ENCODE measurements around the gene VMAC. TPM values are rescaled to one million over a fixed set of nuclear protein-coding genes. Genes with fewer than 3 reads are reported as not detected.

VMAC gene
- total RNA-seq, 8 experiments from 2014 or later: 1.8 to 5.2 (median 3.3) TPM

GRCh38 chr19:5903056-5903623, 1.5 kb upstream of the VMAC start:
- in situ Hi-C loops (cut with MboI; ENCODE audit: low pct_unique_long_range_greater_than_20kb in 2 of 9, low sequenced_read_pairs in 9 of 9, unreplicated experiment in 9 of 9): no loop called here
- no peak for ATAC-seq (replicated peaks in 6 of 8)
- Histone ChIP-seq H3K4me1 (replicated peaks in 1 of 2) (peaks cover 5 to 8% of the 10 kb centered on the region in 2 donors), H3K27ac (peak overlapping the region; percentile 92 to 97), H3K4me3 (peak overlapping the region; percentile 88 to 99 (median 89))
- 0 to 6% (median 0%) methylated on average over 1 to 5 of the region's 27 CpGs; no CpG with 5 or more reads in 5 of the 10 experiments for WGBS, 10 experiments

- 0 to 5% (median 1%) methylated on average over 4 to 19 of the region's 57 CpGs; no CpG with 5 or more reads in 5 of the 10 experiments for WGBS, 10 experiments
- Histone ChIP-seq H3K4me1 (replicated peaks in 1 of 2) (peaks cover 5 to 8% of the 10 kb centered on the region in 2 donors), H3K27ac (peak within 1 kb of the TSS; percentile 92 to 97), H3K4me3 (peak within 1 kb of the TSS; percentile 88 to 99 (median 89))
- peak; percentile 71 to 78 (median 76) for ATAC-seq (replicated peaks in 6 of 8)
- in situ Hi-C loops (cut with MboI; ENCODE audit: low pct_unique_long_range_greater_than_20kb in 2 of 9, low sequenced_read_pairs in 9 of 9, unreplicated experiment in 9 of 9): no loop called here
These were observed 884 bp upstream of the VMAC start, which contains the start of gene NDUFA11 for GRCh38 chr19:5903624-5904351. Gene NDUFA11, minus strand, starts transcription at chr19:5903790. Its CDS starts 82 bp downstream, at chr19:5903708.

GRCh38 chr19:5905114-5905778, 574 bp downstream of the VMAC start:
- in situ Hi-C loops (cut with MboI; ENCODE audit: low pct_unique_long_range_greater_than_20kb in 2 of 9, low sequenced_read_pairs in 9 of 9, unreplicated experiment in 9 of 9): no loop called here
- 5 to 90% (median 31%) methylated on average over 4 to 8 of the region's 31 CpGs; no CpG with 5 or more reads in 3 of the 10 experiments for WGBS, 10 experiments
- Histone ChIP-seq H3K4me3 (peak overlapping the region; percentile 88 to 99 (median 89)), H3K27ac (peak overlapping the region; percentile 71 to 76), H3K4me1 (replicated peaks in 1 of 2) (peaks cover 13 to 15% of the 10 kb centered on the region in 2 donors)
- no peak for ATAC-seq (replicated peaks in 6 of 8)

GRCh38 chr19:5907241-5907640, 2.6 kb downstream of the VMAC start:
- no peak for ATAC-seq (replicated peaks in 6 of 8)
- 11 to 100% (median 72%) methylated on average over 1 to 3 of the region's 5 CpGs; no CpG with 5 or more reads in 6 of the 10 experiments for WGBS, 10 experiments
- Histone ChIP-seq H3K27ac (no peak overlapping the region), H3K4me3 (no peak overlapping the region), H3K4me1 (replicated peaks in 1 of 2) (peaks cover 16 to 19% of the 10 kb centered on the region in 2 donors)
- in situ Hi-C loops (cut with MboI; ENCODE audit: low pct_unique_long_range_greater_than_20kb in 2 of 9, low sequenced_read_pairs in 9 of 9, unreplicated experiment in 9 of 9): no loop called here

DNA sequence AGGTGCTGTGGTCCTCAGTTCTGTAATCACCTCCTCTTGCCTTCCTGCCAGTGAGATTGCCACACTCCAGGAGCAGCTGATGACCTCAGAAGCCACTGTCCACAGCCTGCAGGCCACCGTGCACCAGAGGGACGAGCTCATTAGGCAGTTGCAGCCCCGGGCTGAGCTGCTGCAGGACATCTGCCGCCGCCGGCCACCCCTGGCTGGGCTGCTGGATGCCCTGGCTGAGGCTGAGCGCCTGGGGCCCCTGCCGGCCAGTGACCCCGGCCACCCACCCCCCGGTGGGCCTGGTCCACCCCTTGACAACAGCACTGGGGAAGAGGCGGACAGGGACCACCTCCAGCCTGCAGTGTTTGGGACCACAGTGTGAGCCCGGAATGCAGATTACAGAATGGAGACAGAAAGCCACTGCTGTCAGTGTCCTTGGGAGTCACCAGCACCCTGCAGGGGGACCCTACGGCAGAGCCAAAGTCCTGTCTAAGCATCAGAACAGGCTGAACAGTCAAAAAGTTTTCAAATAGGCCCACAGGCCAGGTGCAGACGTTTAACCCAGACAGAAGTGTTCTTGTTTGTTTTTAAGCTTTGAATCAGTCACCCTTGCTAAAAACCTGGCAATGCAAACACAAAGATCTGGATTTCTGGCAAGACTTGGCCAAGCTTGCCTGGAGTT, 4.2 kb downstream of the VMAC start:
- Histone ChIP-seq H3K4me1 (replicated peaks in 1 of 2) (peaks cover 12 to 14% of the 10 kb centered on the region in 2 donors), H3K4me3 (no peak overlapping the region), H3K27ac (peak overlapping the region in 1 of 2 donors; percentile 48)
- WGBS, 10 experiments: 33 to 53% (median 42%) methylated on average over 1 to 8 of the region's 14 CpGs; no CpG with 5 or more reads in 6 of the 10 experiments
- no peak for ATAC-seq (replicated peaks in 6 of 8)
- in situ Hi-C loops (cut with MboI; ENCODE audit: low pct_unique_long_range_greater_than_20kb in 2 of 9, low sequenced_read_pairs in 9 of 9, unreplicated experiment in 9 of 9): no loop called here

- WGBS, 10 experiments: 80 to 100% (median 89%) methylated on average over 1 of the region's 1 CpG; no CpG with 5 or more reads in 7 of the 10 experiments
- no peak for ATAC-seq (replicated peaks in 6 of 8)
- Histone ChIP-seq H3K27ac (no peak overlapping the region), H3K4me1 (replicated peaks in 1 of 2) (peaks cover 9 to 22% of the 10 kb centered on the region in 2 donors), H3K4me3 (no peak overlapping the region)
- in situ Hi-C loops (cut with MboI; ENCODE audit: low pct_unique_long_range_greater_than_20kb in 2 of 9, low sequenced_read_pairs in 9 of 9, unreplicated experiment in 9 of 9): no loop called here
These were observed 5.9 kb downstream of the VMAC start for GRCh38 chr19:5910638-5910907.

DNA sequence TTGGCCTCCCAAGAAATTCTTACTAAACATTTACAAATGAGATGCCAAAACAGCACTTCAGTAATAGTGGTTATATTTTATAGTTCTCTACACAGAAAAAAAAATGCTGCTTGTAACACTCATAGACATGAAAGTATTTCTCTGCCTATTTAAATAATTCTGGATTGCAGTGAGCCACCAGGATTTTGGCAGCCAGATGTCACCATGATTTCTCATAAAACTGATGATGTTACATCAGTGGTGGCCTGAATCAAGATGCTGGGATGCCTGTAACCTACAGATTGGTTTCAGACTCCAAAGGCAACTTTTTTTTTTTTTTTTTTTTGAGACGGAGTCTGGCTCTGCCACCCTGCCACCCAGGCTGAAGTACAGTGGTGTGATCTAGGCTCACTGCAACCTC, 6.7 kb downstream of the VMAC start:
- 17 to 100% (median 100%) methylated on average over 1 of the region's 1 CpG; no CpG with 5 or more reads in 7 of the 10 experiments for WGBS, 10 experiments
- peaks cover 9 to 28% of the 10 kb centered on the region in 2 donors for H3K4me1 ChIP-seq (replicated peaks in 1 of 2)
- no peak overlapping the region for H3K4me3 ChIP-seq
- in situ Hi-C loops (cut with MboI; ENCODE audit: low pct_unique_long_range_greater_than_20kb in 2 of 9, low sequenced_read_pairs in 9 of 9, unreplicated experiment in 9 of 9): no loop called here
- no peak overlapping the region for H3K27ac ChIP-seq
- ATAC-seq (replicated peaks in 6 of 8): no peak

DNA sequence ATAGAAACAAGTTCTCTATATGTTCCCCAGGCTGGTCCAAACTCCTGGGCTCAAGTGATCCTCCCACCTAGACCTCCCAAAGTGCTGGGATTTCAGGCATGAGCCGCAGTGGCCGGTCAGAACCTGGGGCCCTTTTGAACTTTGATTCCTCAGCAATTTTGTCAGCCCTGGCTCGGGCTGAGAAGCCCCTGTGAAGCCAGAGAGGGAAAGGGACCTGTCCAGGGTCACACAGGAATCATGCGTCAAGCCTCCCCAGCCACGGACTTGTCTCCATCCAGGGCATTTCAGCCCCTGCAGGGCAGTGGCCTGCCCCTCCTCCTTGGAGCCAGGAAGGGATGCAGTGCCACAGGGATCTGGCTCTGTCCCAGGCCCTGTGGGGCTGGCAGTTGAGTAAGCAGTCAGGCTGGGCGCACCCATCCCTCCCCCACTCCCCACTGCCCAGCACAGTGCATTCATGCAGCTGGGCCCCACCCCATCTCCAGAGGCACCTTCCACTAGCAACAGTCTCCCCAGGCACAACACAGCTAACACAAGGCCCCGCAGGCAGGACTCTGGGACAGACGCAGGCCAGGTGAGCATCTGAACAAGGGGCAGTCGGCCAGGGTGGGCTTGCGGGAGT, 9.2 kb downstream of the VMAC start, which contains the start of gene CAPS:
CAPS (plus strand) TSS at position 516 of the 619 bp plus-strand sequence. CDS start 153 bp downstream, outside the sequence.
- peak within 1 kb of the TSS in 1 of 2 donors; percentile 43 for H3K27ac ChIP-seq
- peak; percentile 21 to 95 (median 54) for ATAC-seq (replicated peaks in 6 of 8)
- peaks cover 9 to 28% of the 10 kb centered on the region in 2 donors for H3K4me1 ChIP-seq (replicated peaks in 1 of 2)
- in situ Hi-C loops (cut with MboI; ENCODE audit: low pct_unique_long_range_greater_than_20kb in 2 of 9, low sequenced_read_pairs in 9 of 9, unreplicated experiment in 9 of 9): no loop called here
- 56 to 100% (median 90%) methylated on average over 1 to 4 of the region's 10 CpGs; no CpG with 5 or more reads in 4 of the 10 experiments for WGBS, 10 experiments
- no peak within 1 kb of the TSS for H3K4me3 ChIP-seq

GRCh38 chr19:5914358-5914774, 9.7 kb downstream of the VMAC start:
- Histone ChIP-seq H3K27ac (no peak overlapping the region), H3K4me3 (no peak overlapping the region), H3K4me1 (replicated peaks in 1 of 2) (peaks cover 9 to 27% of the 10 kb centered on the region in 2 donors)
- ATAC-seq (replicated peaks in 6 of 8): peak in 4 of 8 experiments; percentile 3 to 50 (median 24)
- in situ Hi-C loops (cut with MboI; ENCODE audit: low pct_unique_long_range_greater_than_20kb in 2 of 9, low sequenced_read_pairs in 9 of 9, unreplicated experiment in 9 of 9): no loop called here
- WGBS, 10 experiments: 60 to 97% methylated on average over 1 to 6 of the region's 22 CpGs; no CpG with 5 or more reads in 8 of the 10 experiments

DNA sequence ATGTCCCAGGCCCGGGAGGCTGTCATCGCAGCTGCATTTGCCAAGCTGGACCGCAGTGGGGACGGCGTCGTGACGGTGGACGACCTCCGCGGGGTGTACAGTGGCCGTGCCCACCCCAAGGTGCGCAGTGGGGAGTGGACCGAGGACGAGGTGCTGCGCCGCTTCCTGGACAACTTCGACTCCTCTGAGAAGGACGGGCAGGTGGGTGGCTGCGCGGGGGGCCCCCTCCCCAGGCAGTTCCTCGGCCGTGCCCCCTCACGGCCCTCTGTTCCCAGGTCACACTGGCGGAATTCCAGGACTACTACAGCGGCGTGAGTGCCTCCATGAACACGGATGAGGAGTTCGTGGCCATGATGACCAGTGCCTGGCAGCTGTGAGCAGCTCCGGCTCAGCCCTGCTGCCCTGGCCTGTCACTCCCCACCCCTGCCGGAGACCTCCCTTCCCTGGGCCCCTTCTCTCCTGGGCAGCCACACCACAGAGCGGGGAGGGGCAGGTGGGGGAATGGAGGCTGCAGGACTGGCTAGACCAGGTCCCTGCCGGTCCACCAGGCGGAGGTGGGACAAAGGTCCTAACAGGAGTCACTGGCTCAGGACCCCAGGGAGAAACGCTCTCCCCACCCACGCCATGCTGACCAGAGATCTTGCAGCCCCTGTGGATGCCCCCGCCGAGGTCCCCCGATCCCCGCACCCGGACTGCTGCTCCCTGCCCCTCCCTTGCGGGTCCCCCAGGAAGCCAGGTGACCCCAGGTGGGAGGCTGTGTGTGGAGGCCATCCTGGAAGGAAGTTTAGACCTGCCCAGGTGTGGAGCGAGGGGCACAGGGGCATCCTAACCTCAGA, 10.5 kb downstream of the VMAC start:
- in situ Hi-C loops (cut with MboI; ENCODE audit: low pct_unique_long_range_greater_than_20kb in 2 of 9, low sequenced_read_pairs in 9 of 9, unreplicated experiment in 9 of 9): no loop called here
- ATAC-seq (replicated peaks in 6 of 8): peak in 5 of 8 experiments; percentile 74 to 84 (median 76)
- no peak overlapping the region for H3K4me3 ChIP-seq
- H3K27ac ChIP-seq: peak overlapping the region in 1 of 2 donors; percentile 43
- WGBS, 10 experiments: 60% methylated on average over 1 of the region's 42 CpGs; no CpG with 5 or more reads in 9 of the 10 experiments
- peaks cover 4 to 19% of the 10 kb centered on the region in 2 donors for H3K4me1 ChIP-seq (replicated peaks in 1 of 2)

GRCh38 chr19:5915782-5916165, 11.1 kb downstream of the VMAC start:
- in situ Hi-C loops (cut with MboI; ENCODE audit: low pct_unique_long_range_greater_than_20kb in 2 of 9, low sequenced_read_pairs in 9 of 9, unreplicated experiment in 9 of 9): no loop called here
- peak in 2 of 8 experiments; percentile 14 to 28 for ATAC-seq (replicated peaks in 6 of 8)
- Histone ChIP-seq H3K4me3 (no peak overlapping the region), H3K27ac (peak overlapping the region in 1 of 2 donors; percentile 43), H3K4me1 (replicated peaks in 1 of 2) (peaks cover under 1 to 14% of the 10 kb centered on the region in 2 donors)
- no CpG with 5 or more reads among the region's 11 CpGs for WGBS, 10 experiments
